Testis (tissue), 2 donors: ENCODE measurements around the gene CD164L2.

Experiments
- CTCF ChIP-seq, 3 experiments: fragments of 450-650 bp in 2 of 3; fragments of 200-600 bp in 1 of 3; sonication (generic) in 1 of 3; IDR thresholded peaks; one replicate each; pipeline ENCODE4 v1.5.1; 2016 to 2019; ENCODE audit warnings: antibody characterized with exemption in 3 of 3, mild to moderate bottlenecking in 2 of 3, moderate library complexity in 1 of 3
- POLR2A ChIP-seq: fragments of 450-650 bp; IDR thresholded peaks from one replicate; pipeline ENCODE4 v1.6.1; 2017; ENCODE audit warnings: antibody characterized with exemption, mild to moderate bottlenecking, moderate library complexity

GRCh38 chr1:27414091-27414490 is 31.0 kb upstream of the CD164L2 start:
- TF ChIP-seq POLR2A (no peak), CTCF (IDR thresholded peaks at IDR 0.05) (no peak)
